Activated CD4-positive, alpha-beta T cell treated with anti-CD3 and anti-CD28 coated beads for 24 hours (primary cell): ENCODE measurements around the gene USP31.
A peak's percentile ranks its signal among the peaks of the same experiment; 100 is the strongest.

Source experiments
- DNase-seq, 2 donors: peaks; one replicate each; pipeline ENCODE4 v3.0.0-alpha.2; 2020; ENCODE audit warnings: low read depth in 2 of 2

The USP31 gene

GRCh38 chr16:23149267-23149992 is at the start of gene USP31:
USP31 (minus strand) TSS chr16:23149452; CDS start chr16:23149270, 182 bp downstream.
- peak; percentile 83 to 84 for DNase-seq

GRCh38 chr16:23196539-23196938 is 47.3 kb upstream of the USP31 start:
- DNase-seq: no peak

GRCh38 chr16:23195366-23195978 is 46.2 kb upstream of the USP31 start:
- DNase-seq: no peak

- DNase-seq: no peak
Measured at GRCh38 chr16:23194497-23195221, 45.4 kb upstream of the USP31 start.

- DNase-seq: no peak
Measured at GRCh38 chr16:23188911-23189310, 39.7 kb upstream of the USP31 start.

GRCh38 chr16:23187341-23187740 is 38.1 kb upstream of the USP31 start:
- no peak for DNase-seq

- no peak for DNase-seq
Measured at GRCh38 chr16:23186171-23186570, 36.9 kb upstream of the USP31 start.

- no peak for DNase-seq
Measured at GRCh38 chr16:23185656-23186055, 36.4 kb upstream of the USP31 start.

- DNase-seq: no peak
Measured at GRCh38 chr16:23183543-23183862, 34.3 kb upstream of the USP31 start.

- DNase-seq: no peak
Measured at GRCh38 chr16:23182679-23183542, 33.7 kb upstream of the USP31 start, which contains the start of gene SCNN1G. SCNN1G (plus strand) TSS chr16:23182745; CDS start chr16:23186272, 3,527 bp downstream.

- DNase-seq: peak; percentile 38 to 63
Measured at GRCh38 chr16:23182206-23182678, 33.0 kb upstream of the USP31 start.

- no peak for DNase-seq
Measured at GRCh38 chr16:23181506-23181905, 32.3 kb upstream of the USP31 start.

GRCh38 chr16:23175651-23176050 is 26.4 kb upstream of the USP31 start:
- no peak for DNase-seq

GRCh38 chr16:23174622-23175021 is 25.4 kb upstream of the USP31 start:
- no peak for DNase-seq

- no peak for DNase-seq
Measured at GRCh38 chr16:23172994-23173393, 23.7 kb upstream of the USP31 start.

- no peak for DNase-seq
Measured at GRCh38 chr16:23172583-23172982, 23.3 kb upstream of the USP31 start.

GRCh38 chr16:23164736-23165135 is 15.5 kb upstream of the USP31 start:
- no peak for DNase-seq

- no peak for DNase-seq
Measured at GRCh38 chr16:23163921-23164320, 14.7 kb upstream of the USP31 start.

- no peak for DNase-seq
Measured at GRCh38 chr16:23160574-23160973, 11.3 kb upstream of the USP31 start.

- DNase-seq: no peak
Measured at GRCh38 chr16:23160082-23160481, 10.8 kb upstream of the USP31 start.

- no peak for DNase-seq
Measured at GRCh38 chr16:23158114-23158513, 8.9 kb upstream of the USP31 start.

GRCh38 chr16:23156946-23157460 is 7.8 kb upstream of the USP31 start:
- no peak for DNase-seq
